Parathyroid adenoma (tissue), 2 donors: ENCODE data around the gene SKA2.

Source experiments
- H2AFZ ChIP-seq: fragments of 300-600 bp; sonication (generic); one replicate; pipeline ENCODE4 v1.7.0; 2017; ENCODE audit warnings: antibody characterized with exemption, mild to moderate bottlenecking
- H3K27ac ChIP-seq: fragments of 300-600 bp; sonication (generic); one replicate; pipeline ENCODE4 v1.7.0; 2017
- H3K27me3 ChIP-seq: fragments of 300-600 bp; sonication (generic); one replicate; pipeline ENCODE4 v1.7.0; 2017; ENCODE audit warnings: low read length; ENCODE audit not compliant: control insufficient read depth, insufficient read depth
- H3K36me3 ChIP-seq: fragments of 300-600 bp; sonication (generic); one replicate; pipeline ENCODE4 v1.7.0; 2017; ENCODE audit warnings: low read length; ENCODE audit not compliant: control insufficient read depth, insufficient read depth
- H3K4me1 ChIP-seq: fragments of 300-600 bp; sonication (generic); one replicate; pipeline ENCODE4 v1.7.0; 2017; ENCODE audit warnings: control low read depth
- H3K4me2 ChIP-seq: fragments of 300-600 bp; sonication (generic); one replicate; pipeline ENCODE4 v1.7.0; 2017; ENCODE audit warnings: low read length
- H3K4me3 ChIP-seq: fragments of 300-600 bp; sonication (generic); one replicate; pipeline ENCODE4 v1.7.0; 2017; ENCODE audit warnings: low read depth, low read length
- H3K79me2 ChIP-seq: fragments of 300-600 bp; sonication (generic); one replicate; pipeline ENCODE4 v1.7.0; 2017; ENCODE audit warnings: control low read depth
- H3K9ac ChIP-seq: fragments of 300-600 bp; sonication (generic); one replicate; pipeline ENCODE4 v1.7.0; 2017; ENCODE audit warnings: mild to moderate bottlenecking
- H3K9me3 ChIP-seq: fragments of 300-600 bp; sonication (generic); one replicate; pipeline ENCODE4 v1.7.0; 2017; ENCODE audit warnings: low read length; ENCODE audit not compliant: control insufficient read depth
- CTCF ChIP-seq: fragments of 300-600 bp; sonication (generic); IDR thresholded peaks from one replicate; pipeline ENCODE4 v1.7.0; 2017; ENCODE audit warnings: antibody characterized with exemption, mild to moderate bottlenecking
- donor health status: primary hyperparathyroidism.

Gene SKA2

DNA sequence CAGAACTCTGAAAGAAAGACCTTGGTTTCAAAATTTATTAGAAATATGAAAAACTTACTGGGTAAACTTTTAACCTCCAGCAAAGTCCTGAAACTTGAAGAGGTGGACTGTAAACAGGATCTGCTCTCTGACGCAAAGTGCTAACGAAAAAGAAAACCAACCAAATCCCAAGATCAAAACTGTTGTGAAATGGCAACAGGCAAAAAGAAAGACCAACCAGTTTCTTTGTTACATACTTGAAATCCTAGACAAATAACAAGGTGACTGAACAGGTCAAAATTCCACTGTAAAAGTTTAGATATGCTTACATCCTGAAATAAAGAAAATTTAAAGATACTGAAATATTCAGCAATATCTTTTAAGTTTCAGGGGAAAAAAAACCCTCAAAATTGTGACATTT is 92.5 kb downstream of the SKA2 start:
- no peak for TF ChIP-seq CTCF
- no peak overlapping the region for H3K4me2 ChIP-seq
- H3K9me3 ChIP-seq: no peaks in the 10 kb centered on the region
- no peaks in the 10 kb centered on the region for H3K27me3 ChIP-seq
- H3K9ac ChIP-seq: no peak overlapping the region
- H3K4me1 ChIP-seq: no peaks in the 10 kb centered on the region
- H3K36me3 ChIP-seq: no peaks in the 10 kb centered on the region
- H3K79me2 ChIP-seq: no peaks in the 10 kb centered on the region
- H3K4me3 ChIP-seq: no peak overlapping the region
- no peak overlapping the region for H3K27ac ChIP-seq
- H2AFZ ChIP-seq: no peak overlapping the region
